ENCODE data around the gene AK6.

DNA sequence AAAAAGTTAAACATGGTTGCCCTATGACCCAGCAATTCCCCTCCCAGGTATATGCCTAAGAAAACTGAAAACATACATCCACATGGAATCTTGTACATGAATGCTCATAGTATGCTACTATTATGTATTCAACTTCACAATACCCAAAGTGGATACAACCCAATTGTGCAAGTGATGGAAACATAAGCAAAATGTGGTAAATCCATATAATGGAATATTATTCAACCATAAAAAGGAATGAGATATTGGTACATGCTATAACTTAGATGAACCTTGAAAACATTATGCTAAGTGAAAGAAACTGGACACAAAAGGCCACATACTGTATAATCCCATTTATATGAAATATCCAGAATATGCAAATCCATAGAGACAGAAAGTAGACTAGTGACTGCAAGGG is 18.7 kb downstream of the AK6 start:
- TF ChIP-seq, protein P1, sequence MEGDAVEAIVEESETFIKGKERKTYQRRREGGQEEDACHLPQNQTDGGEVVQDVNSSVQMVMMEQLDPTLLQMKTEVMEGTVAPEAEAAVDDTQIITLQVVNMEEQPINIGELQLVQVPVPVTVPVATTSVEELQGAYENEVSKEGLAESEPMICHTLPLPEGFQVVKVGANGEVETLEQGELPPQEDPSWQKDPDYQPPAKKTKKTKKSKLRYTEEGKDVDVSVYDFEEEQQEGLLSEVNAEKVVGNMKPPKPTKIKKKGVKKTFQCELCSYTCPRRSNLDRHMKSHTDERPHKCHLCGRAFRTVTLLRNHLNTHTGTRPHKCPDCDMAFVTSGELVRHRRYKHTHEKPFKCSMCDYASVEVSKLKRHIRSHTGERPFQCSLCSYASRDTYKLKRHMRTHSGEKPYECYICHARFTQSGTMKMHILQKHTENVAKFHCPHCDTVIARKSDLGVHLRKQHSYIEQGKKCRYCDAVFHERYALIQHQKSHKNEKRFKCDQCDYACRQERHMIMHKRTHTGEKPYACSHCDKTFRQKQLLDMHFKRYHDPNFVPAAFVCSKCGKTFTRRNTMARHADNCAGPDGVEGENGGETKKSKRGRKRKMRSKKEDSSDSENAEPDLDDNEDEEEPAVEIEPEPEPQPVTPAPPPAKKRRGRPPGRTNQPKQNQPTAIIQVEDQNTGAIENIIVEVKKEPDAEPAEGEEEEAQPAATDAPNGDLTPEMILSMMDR (conservative IDR thresholded peaks at IDR 0.05): no peak
- TF ChIP-seq EZH2 (IDR thresholded peaks at IDR 0.05; ENCODE audit: low read depth): no peak
